Liver (tissue), 9 donors: Measurements from ENCODE around the gene NBAS. TPM values are rescaled to one million over a fixed set of nuclear protein-coding genes. Genes with fewer than 3 reads are reported as not detected.

Experiments used
- DNase-seq: peaks from one replicate; pipeline ENCODE4 v3.0.0-alpha.2; 2017; ENCODE audit warnings: low spot score
- H3K27ac ChIP-seq, 2 donors: one replicate each; pipeline ENCODE4 v1.7.0; 2013; ENCODE audit warnings: inconsistent platforms in 2 of 2, low read length in 2 of 2, control low read depth in 1 of 2, low read depth in 1 of 2, mild to moderate bottlenecking in 1 of 2
- H3K27me3 ChIP-seq, 4 donors: one replicate each; pipeline versions ENCODE4 v1.6.1 to v1.7.0; 2013; ENCODE audit warnings: low read length in 3 of 4, inconsistent platforms in 1 of 4, mild to moderate bottlenecking in 1 of 4, moderate library complexity in 1 of 4; ENCODE audit not compliant: control insufficient read depth in 4 of 4, insufficient read depth in 4 of 4
- H3K36me3 ChIP-seq, 4 donors: one replicate each; pipeline versions ENCODE4 v1.6.1 to v1.7.0; 2013; ENCODE audit warnings: low read length in 3 of 4, mild to moderate bottlenecking in 3 of 4, low read depth in 1 of 4, moderate library complexity in 1 of 4; ENCODE audit not compliant: control insufficient read depth in 4 of 4, insufficient read depth in 3 of 4
- H3K4me1 ChIP-seq, 4 donors: one replicate each; pipeline versions ENCODE4 v1.6.1 to v1.7.0; 2013; ENCODE audit warnings: low read length in 3 of 4, mild to moderate bottlenecking in 3 of 4, moderate library complexity in 1 of 4; ENCODE audit not compliant: control insufficient read depth in 4 of 4, insufficient read depth in 4 of 4
- H3K4me3 ChIP-seq, 3 donors: one replicate each; pipeline versions ENCODE4 v1.6.1 to v1.7.0; 2013; ENCODE audit warnings: low read length in 3 of 3, control low read depth in 1 of 3, low read depth in 1 of 3, mild to moderate bottlenecking in 1 of 3
- H3K9ac ChIP-seq, 2 donors: one replicate each; pipeline ENCODE4 v1.7.0; 2013; ENCODE audit warnings: low read length in 2 of 2, mild to moderate bottlenecking in 2 of 2, moderate library complexity in 2 of 2, control low read depth in 1 of 2, low read depth in 1 of 2
- H3K9me3 ChIP-seq, 4 donors: one replicate each; pipeline versions ENCODE4 v1.6.1 to v1.7.0; 2013; ENCODE audit warnings: low read length in 3 of 4; ENCODE audit not compliant: control insufficient read depth in 4 of 4
- CTCF ChIP-seq: fragments of 150-350 bp; IDR thresholded peaks from 2 replicates; pipeline ENCODE4 v1.5.1; 2017; ENCODE audit warnings: improper control_type of control experiment, low read depth, low read length; ENCODE audit not compliant: missing input control
- EGR1 ChIP-seq, 2 donors: IDR thresholded peaks; 2 replicates each; pipeline ENCODE4 v1.6.1; 2016 to 2018; ENCODE audit warnings: antibody characterized with exemption in 2 of 2, low read depth in 2 of 2
- FOXA1 ChIP-seq: IDR thresholded peaks from 2 replicates; pipeline ENCODE4 v1.6.1; 2016; ENCODE audit warnings: antibody characterized with exemption
- FOXA2 ChIP-seq: IDR thresholded peaks from 2 replicates; pipeline ENCODE4 v1.6.1; 2016; ENCODE audit warnings: antibody characterized with exemption
- GABPA ChIP-seq, 2 donors: IDR thresholded peaks in 1 of 2; conservative IDR thresholded peaks in 1 of 2; 2 replicates each; pipeline ENCODE4 v1.6.1; 2016; ENCODE audit warnings: antibody characterized with exemption in 2 of 2, mild to moderate bottlenecking in 1 of 2, moderate library complexity in 1 of 2
- HNF4A ChIP-seq, 2 donors: conservative IDR thresholded peaks; 2 replicates each; pipeline ENCODE4 v1.6.1; 2016; ENCODE audit warnings: antibody characterized with exemption in 2 of 2, mild to moderate bottlenecking in 2 of 2
- HNF4G ChIP-seq: IDR thresholded peaks from 2 replicates; pipeline ENCODE4 v1.6.1; 2016; ENCODE audit warnings: antibody characterized with exemption
- NR2F2 ChIP-seq: IDR thresholded peaks from 2 replicates; pipeline ENCODE4 v1.6.1; 2016; ENCODE audit warnings: antibody characterized with exemption
- RAD21 ChIP-seq, 2 donors: IDR thresholded peaks; 2 replicates each; pipeline ENCODE4 v1.6.1; 2016; ENCODE audit warnings: antibody characterized with exemption in 2 of 2, mild to moderate bottlenecking in 2 of 2
- REST ChIP-seq: IDR thresholded peaks from 2 replicates; pipeline ENCODE4 v1.6.1; 2016; ENCODE audit warnings: antibody characterized with exemption, mild to moderate bottlenecking
- RXRA ChIP-seq, 2 donors: IDR thresholded peaks; 2 replicates each; pipeline ENCODE4 v1.6.1; 2017 to 2018; ENCODE audit warnings: antibody characterized with exemption in 2 of 2, mild to moderate bottlenecking in 1 of 2
- SP1 ChIP-seq: IDR thresholded peaks from 2 replicates; pipeline ENCODE4 v1.6.1; 2018; ENCODE audit warnings: antibody characterized with exemption, mild to moderate bottlenecking
- TAF1 ChIP-seq: conservative IDR thresholded peaks from 2 replicates; pipeline ENCODE4 v1.6.1; 2016; ENCODE audit warnings: antibody characterized with exemption, mild to moderate bottlenecking
- YY1 ChIP-seq: IDR thresholded peaks from 2 replicates; pipeline ENCODE4 v1.6.1; 2016; ENCODE audit warnings: antibody characterized with exemption, mild to moderate bottlenecking
- ZBTB33 ChIP-seq: IDR thresholded peaks from 2 replicates; pipeline ENCODE4 v1.6.1; 2016; ENCODE audit warnings: antibody characterized with exemption
- WGBS: extraction: QIAGEN DNeasy Blood & Tissue Kit; methylation state at CpG from one replicate; pipeline ENCODE4 v1.1.7; 2013; 5-methylcytosine and 5-hydroxymethylcytosine counted together
- polyA plus RNA-seq, 2 donors: library from polyadenylated mRNA; stranded (reverse) in 1 of 2; unstranded in 1 of 2; fragments of 200-250 nt in 1 of 2; fragments of >200 nt in 1 of 2; fragmentation: Nextera tagmentation in 1 of 2; extraction: Ambion mirVana in 1 of 2; gene quantifications; one replicate each; pipeline versions ENCODE4 v1.2.1 to v1.2.3, GENCODE V29; 2013 to 2015
- total RNA-seq, 2 donors: library from RNA; depleted of rRNA; stranded (reverse); fragments of >200 nt; gene quantifications; one replicate each; pipeline ENCODE4 v1.2.3, GENCODE V29; 2014
- donor health status: healthy.
- donor health status: healthy.
- donor health status: healthy.
- donor health status: healthy.
- donor health status: healthy.

Gene NBAS
- total and polyA plus RNA-seq, 4 donors, result 10.5 to 40.0 (median 18.9) TPM

- TF ChIP-seq TAF1 (no peak), ZBTB33 (no peak), SP1 (no peak)
- Histone ChIP-seq H3K36me3 (no peaks in the 10 kb centered on the region), H3K27me3 (no peaks in the 10 kb centered on the region), H3K4me1 (no peaks in the 10 kb centered on the region), H3K9me3 (no peaks in the 10 kb centered on the region), H3K4me3 (no peak overlapping the region), H3K9ac (no peak overlapping the region), H3K27ac (no peak overlapping the region)
- WGBS, result 86% methylated on average over 15 of the region's 15 CpGs
- DNase-seq, result no peak
Observed at GRCh38 chr2:15582710-15583357, 21.7 kb upstream of the NBAS start.

- Histone ChIP-seq H3K9me3 (no peaks in the 10 kb centered on the region), H3K9ac (no peak overlapping the region), H3K27me3 (no peaks in the 10 kb centered on the region), H3K4me3 (no peak overlapping the region), H3K4me1 (no peaks in the 10 kb centered on the region), H3K27ac (no peak overlapping the region), H3K36me3 (no peaks in the 10 kb centered on the region)
- no peak for DNase-seq
- 92% methylated on average over 2 of the region's 2 CpGs for WGBS
- TF ChIP-seq FOXA1 (no peak), EGR1 (IDR thresholded peaks at IDR 0.05; ENCODE audit: low read depth in 2 of 2) (no peak), HNF4A (conservative IDR thresholded peaks at IDR 0.05) (no peak), YY1 (no peak), GABPA (IDR thresholded peaks at IDR 0.05 in 1 of 2, conservative IDR thresholded peaks at IDR 0.05 in 1 of 2) (no peak), NR2F2 (no peak), ZBTB33 (no peak), RXRA (IDR thresholded peaks at IDR 0.05) (no peak), TAF1 (no peak), HNF4G (no peak), CTCF (no peak), REST (no peak), FOXA2 (no peak), RAD21 (IDR thresholded peaks at IDR 0.05) (no peak)
Observed at GRCh38 chr2:15580451-15580850, 19.3 kb upstream of the NBAS start.
